Activated naive CD8-positive, alpha-beta T cell treated with anti-CD3 and anti-CD28 coated beads, Interleukin-2, amount 50 U/mL, for 16 hours (primary cell): ENCODE data around the gene STAT4.

ENCODE experiments used
- DNase-seq: peaks from one replicate; pipeline ENCODE4 v3.0.0-alpha.2; 2020; ENCODE audit warnings: low read depth, low spot score

STAT4 gene

DNA sequence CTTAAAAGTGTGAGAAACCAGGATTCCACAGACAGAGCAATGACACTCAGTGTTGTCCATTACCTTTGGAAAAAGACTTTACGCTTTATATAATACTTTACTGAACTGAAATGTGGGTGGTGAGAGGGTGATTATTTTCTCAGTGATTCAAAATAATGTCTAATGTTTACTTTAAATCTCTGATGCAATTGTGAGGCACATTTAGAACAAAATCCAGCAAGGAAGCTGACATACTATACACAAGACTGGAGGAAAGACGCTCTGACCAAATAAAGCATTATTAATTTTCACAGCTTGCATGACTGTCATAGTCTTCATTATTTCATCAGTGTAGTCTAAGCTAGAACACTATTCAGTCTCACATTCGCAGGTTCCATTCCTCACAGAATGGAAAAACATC lies 102.7 kb downstream of the STAT4 start:
- DNase-seq, result no peak

DNA sequence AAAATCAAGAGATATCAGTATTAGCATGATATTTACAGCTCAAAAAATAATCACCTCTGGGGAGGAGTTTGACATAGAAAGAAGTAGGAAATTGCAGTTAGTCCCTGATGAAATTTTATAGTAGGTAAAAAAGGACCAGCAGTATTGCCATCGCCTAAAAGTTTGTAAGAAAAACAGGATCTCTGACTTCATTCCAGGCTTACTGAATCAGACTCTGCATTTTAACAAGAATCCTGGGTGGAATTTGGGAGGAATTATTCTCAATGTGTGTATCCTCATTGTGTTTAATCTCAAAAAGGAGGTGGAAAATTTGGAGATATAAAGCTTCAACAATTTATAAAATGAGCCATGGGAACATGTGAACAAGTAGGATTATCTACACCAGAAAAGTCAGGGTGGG lies 105.7 kb downstream of the STAT4 start:
- DNase-seq, result no peak

DNA sequence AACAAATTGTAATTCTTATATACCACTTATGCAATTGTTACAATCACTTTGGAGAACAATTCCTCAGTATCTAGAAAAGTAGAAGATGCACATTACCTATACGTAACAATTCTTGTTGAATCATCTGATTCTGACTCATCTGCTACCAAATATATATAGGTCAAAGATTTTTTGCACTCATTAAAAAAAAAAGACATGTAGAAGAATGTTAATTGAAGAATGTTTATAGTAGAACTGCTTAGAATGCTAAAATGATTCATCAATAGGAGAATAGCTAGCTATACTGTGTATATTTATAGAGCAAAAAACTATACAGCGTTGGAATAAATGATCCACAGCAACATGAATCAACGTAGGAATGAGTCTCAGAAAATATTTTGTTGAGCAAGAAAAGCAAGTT lies 107.4 kb downstream of the STAT4 start:
- DNase-seq, result no peak

DNA sequence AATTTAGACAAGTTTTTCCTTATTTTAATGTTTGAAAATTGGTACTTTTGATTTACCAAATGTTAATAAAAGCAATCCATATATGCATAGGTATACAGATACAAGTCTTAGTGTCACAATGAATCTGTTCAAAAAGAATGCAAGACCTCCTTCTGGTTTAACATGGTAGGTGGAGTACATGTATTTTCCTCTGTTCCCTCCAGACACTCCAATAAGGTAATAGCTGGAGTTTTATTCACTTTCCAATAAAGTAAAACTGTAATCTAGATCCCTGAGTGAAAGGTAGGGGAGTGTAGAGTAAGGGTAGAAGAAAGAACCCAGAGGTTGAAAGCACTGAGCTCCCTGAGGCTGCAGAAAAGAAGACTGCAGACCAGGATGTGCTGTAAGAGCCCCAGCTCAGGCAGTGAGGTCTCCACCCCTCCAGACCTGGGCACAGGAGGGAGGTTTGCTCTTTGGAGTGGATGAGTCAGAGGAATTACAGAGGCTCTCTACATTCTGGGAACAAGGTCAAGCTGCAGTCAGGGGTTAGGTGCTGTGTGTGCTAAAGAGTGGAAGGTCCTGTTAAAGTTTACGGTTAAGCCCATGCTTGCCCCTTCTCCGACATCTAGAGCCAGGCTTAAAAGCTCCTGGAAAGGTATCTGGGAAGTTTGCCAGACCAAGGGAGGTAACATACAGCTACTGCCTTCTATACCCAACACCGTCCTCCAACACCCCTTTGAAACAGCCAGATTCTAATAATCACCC lies 109.2 kb downstream of the STAT4 start:
- no peak for DNase-seq

DNA sequence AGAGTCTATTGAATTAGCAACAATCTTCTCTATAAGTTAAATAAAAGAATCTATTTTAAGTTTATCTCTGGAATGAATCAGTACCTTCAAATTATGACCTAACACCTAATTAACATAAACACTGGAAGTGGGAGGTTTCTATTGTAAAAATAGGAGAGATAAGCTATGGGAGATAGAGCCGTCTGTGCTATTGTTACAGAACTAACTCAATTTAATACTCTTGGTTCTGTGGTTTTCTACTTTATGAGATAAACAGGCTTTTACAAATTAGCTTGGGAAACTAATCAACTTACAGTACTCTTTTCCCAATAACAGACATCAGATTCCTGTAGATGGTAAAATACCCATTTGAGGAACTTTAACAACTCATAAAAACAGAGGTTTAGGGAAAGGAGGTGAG lies 111.2 kb downstream of the STAT4 start:
- DNase-seq, result no peak

DNA sequence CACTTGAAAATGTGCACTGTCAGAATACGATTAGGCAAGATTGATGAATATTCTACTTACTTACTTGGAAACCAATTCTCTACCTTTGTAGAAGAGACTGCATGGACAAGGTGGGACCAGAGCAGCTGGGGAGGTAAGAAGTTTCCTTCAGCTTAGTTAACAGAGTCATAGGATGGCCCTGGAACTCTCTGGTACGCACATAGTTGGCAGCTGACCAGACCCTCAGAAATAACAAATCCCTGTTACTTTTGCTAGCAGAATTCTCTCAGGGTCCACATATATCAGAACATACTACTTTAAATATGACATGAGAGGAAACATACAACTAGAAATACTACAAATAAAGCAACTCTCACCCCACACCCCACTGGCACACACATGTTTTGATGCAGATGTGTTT lies 112.1 kb downstream of the STAT4 start:
- DNase-seq, result no peak

DNA sequence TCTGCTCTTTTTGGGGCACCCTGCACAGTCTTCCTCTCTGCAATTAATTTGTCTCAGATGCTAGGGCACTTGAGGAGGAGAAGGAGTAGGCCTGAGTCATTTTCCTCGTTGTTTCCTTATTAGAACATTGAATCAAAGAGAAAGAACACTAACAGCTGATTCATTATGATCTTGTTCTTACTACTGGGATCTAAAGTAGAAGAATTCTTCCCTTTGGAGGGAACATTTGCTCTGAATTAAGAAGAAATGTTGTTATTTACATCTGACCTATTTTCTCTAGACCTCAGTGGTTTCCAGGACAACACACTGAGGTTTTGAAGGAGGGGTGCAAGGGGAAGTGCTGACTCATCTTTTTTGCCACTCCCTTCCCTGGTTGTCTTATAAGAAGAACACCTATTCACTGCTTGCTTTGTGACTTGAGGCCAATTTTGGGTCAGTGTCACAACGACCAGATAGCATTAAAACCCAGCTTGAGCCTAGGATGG lies 112.5 kb downstream of the STAT4 start:
- DNase-seq, result no peak

DNA sequence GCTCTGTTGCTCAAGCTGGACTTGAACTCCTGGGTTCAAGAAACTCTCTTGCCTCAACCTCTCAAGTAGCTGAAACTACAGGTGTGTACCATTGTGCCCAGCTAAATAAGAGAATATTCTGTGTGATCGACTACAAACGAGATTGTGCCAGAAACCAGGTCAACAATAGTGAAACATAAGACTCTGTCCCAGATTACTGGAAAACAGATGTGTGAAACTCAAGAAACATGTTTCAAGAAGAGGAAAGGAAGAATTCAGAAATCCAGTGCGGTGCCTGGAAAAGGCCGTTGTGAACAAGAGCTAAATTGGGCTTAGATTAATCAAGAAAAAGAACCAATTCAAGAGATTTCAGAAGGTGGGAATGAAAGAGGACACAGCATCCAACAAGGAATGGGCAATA lies 113.4 kb downstream of the STAT4 start:
- no peak for DNase-seq

DNA sequence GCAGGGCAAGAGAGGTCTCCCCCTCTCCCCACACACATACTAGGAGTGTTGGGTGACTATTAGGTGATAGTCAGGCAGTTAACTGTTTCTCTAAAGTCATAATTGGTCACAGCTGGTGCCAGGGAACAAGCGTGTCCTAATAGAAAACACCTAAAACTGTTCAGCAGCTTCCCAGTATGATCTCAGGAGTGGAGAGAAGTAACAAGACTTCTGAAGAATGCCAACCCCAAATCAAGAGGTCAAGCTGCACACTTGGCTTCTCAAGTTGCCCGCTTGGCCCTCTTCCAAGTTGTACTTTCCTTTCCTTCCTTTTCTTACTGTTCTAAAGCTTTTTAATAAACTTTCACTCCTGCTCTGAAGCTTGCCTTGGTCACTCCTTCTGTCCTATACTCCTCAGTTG lies 114.4 kb downstream of the STAT4 start:
- no peak for DNase-seq

DNA sequence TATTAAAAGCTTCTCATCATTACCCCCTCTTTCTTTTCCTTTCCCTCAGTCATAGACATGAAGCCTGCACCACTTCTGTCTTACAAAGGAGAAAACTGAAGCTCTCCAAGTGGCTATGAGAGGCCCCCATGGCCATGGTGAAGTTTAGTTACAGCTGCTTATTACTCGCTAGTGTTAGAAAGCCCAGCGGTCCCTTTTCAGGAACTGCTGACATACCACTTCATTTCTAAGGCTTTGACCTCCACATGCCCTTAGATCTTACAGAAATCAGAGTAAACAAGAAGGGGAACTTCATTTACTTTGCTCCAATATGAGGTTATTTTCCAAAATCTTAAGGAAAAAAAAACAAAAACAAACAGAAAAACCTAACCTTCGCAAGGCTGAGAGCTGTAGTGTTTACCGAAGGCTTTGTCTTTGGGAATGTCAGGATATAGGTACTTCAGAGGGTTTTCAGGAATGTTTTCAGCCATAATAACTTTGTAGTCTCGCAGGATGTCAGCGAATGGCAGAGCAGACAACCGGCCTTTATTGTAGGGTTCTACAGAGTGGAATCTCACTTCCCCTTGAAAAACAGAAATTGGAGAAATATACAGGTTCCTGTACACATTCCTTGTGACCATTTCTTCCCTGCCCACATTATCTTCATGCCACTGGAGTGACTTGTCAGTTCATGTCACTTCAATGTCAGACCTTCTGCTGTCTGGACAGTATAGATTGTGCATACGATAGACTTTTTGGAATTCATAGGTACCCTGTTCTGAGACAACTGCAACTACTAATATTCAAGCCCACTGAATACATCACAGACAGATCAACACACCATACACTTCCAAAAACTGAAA lies 118.0 kb downstream of the STAT4 start:
- no peak for DNase-seq

DNA sequence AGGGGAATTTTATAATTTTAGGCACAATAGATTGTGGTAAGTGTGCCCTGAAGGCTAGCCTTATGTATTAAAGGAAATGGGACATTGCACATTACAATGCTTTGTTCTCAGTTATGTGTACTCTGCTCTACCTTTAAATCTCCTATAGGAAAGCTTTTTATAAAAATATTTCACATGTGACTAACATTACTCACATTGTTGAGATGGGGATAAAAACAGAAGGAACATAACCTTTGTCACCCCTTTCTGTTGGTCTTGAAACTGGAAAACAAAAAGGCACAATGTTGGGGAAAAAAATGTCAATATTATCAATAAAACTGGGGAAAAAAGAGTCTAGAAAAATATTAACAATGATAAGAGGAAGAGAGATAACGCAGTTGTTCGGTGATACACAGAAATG lies 119.5 kb downstream of the STAT4 start:
- DNase-seq, result no peak

DNA sequence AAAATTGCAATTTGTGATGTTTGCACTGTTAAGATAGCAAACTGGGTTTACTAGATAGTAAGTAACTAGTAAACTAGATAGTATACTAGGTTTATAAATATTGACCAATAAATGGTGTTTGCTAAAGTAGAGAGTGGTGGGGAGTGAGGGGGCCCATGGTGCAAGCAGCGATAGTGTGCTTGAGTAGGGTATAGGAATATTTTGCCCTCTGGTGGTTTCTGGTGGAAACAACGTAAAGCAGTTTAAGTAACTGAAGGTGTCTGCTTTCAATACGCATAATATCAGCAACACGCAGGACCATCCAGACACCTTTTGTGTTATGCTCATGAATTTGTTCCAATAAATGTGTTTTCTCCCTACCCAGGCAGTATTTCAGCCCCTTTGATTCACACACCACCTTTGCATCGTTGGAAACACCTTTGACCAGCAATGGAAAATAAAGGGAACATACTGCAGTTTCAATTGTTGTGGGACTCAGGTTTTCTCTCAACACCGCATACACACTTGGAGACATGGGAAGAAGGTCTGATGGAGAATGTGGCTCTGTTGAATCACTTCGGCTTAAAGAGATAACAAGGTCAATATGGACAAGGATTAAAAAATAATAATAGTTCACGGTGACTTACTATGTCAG lies 120.2 kb downstream of the STAT4 start:
- no peak for DNase-seq

DNA sequence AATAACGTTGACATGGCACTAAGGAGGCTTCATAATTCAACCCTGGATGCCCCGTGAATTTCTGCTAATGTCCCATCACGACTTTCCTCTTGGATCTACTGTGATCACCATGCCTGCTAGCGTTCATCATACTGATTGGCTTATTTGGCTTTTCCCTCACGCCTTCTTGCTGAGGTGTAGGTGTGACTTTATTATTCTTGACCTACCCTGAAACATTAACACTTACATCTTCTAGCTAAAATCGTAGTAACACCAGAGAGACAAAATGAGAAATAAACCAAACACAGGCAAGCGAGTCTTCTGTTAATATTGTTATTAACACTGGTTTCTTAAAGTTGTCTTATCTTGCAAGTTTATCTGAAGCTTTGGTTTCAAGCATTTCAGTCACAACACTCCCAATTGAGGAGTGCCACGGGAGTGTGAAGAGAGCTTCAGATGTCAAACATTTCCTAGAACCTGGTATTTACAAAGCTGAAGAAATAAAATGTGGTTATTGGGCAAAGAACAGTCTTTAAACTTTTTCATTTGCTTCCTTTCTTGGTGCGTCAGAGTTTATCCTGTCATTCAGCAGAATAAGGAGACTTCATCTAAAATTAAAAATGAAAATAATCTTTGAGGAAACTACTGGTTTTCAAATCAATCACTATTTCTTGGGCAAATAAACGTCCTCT lies 121.4 kb downstream of the STAT4 start:
- DNase-seq, result no peak

DNA sequence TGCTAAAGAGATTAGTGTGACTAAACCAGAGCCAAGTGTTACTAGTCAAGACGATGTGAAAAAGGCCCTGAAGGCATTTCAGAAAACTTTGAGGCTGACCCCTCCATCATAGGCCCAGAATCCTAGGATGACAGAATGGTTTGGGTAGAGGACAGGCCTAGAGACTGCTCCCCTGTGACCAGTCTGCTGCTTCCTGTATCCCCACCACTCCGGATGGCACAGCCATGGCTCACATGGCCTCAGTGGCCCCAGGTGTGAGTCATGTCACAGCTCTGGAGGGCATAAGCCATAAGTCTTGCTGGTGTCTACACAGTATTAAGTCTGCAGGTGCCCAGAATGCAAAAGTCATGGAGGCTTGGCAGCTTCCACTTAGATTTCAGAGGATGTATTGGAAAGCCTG lies 124.4 kb downstream of the STAT4 start:
- no peak for DNase-seq

DNA sequence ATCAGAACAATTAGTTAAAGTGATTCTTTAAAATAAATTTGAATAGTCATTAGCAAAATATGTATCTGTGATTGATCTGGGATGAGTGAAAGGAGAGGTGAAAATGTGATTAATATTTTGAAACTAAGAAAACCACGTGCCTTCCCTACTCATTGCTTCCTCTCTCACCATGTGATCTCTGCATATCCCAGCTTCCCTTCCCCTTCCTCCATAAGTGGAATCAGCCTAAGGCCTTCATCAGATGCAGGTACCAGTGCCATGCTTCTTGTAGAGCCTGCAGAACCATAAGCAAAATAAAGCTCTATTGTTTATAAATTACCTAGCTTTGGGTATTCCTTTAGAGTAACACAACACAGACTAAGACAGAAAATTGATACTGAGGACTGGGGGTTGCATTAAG lies 125.7 kb downstream of the STAT4 start:
- DNase-seq, result no peak

DNA sequence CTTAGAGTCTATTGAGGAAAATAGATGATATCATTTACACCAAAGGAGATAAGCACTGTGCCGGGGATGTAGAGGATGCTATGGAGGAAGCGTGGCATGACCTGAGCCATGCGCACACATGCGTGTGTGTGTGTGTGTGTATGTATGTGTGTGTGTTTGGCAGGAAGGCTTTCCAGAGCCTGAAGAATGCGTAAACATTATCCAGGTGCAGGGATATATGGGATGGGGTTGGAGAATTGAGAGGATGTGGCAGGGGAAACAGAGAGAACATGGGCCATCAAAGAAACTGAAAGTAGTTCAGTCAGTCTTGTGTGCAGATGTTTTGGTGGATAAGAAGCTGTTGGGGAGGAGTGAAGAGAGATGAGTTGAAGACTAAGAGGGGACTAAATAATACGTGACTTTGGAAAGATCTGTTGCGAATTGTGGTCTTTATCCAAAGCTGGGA lies 127.5 kb downstream of the STAT4 start:
- DNase-seq, result no peak

DNA sequence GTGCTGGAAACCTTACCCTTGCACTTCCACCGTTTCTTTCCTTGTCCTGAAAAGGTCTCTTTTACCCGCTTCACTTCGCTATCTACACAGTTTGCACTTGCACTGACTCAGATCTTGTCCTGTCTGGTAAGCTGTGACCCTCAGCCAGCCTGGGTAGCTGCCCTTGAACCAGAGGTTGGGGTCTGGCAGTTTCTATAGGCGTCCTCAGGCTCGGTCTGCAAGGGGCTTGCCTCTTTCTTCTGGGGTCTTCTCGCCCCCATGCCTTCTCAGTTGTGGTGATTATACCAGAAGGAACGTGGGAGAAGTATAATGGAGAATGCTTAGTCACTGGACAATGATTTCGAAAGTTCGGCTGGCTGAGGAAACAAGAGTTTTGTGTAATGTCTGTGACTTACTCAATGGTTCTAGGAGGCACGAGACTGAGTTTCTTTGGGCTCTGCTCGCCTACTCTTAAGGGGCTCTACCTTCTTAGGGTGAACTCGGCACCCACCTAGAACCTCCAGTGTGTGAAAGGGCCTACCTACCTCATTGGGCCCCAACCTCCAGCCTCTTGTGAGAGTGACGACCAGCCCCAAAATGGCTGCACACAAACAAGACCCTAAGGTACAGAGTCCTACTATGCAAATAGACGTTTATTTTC lies 129.9 kb downstream of the STAT4 start:
- peak; percentile 22 for DNase-seq

DNA sequence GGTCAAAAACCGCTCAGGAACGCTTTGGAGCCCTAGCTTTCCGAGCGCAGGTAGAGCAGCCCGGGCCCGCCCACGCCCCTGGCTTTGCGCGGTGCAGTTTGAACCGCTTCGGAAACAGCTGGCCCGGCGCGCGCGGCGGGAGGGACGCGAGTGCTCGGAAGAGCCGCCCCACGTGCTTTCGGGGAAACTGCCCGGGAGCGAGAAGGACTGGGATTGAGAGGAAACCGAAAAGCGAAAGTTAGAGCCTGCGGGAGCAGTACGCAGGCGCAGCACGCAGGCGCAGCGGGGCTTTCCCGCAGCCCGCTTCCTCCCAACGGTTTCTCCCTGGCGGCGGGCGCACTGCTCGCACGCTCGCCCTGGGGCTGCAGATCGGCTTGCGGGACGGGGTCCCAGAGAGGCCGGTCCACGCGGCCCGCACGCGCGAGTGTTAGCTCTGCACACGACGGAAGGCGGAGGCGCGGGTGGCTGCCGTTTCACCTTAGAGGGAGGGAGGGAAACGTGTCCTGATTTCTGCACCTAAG lies 130.5 kb downstream of the STAT4 start:
- DNase-seq, result peak; percentile 87

DNA sequence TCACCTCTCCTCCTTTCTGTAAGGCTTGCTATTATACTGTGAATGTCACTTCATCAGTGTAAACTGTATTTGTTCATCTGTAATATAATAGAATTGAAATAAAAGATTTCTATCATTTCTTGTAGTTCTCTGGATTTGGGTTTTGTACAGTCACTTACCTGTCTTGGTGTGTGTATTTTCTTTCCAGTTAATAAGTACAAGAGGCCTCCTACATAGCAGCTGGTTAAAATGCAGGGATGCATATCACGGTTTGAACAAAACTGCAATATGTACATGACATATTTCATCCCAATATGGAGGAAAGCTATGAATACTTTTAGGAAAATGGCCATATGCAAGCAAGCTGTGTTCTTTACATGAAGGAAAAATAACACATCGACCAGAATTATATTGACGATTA lies 131.4 kb downstream of the STAT4 start:
- DNase-seq, result no peak

DNA sequence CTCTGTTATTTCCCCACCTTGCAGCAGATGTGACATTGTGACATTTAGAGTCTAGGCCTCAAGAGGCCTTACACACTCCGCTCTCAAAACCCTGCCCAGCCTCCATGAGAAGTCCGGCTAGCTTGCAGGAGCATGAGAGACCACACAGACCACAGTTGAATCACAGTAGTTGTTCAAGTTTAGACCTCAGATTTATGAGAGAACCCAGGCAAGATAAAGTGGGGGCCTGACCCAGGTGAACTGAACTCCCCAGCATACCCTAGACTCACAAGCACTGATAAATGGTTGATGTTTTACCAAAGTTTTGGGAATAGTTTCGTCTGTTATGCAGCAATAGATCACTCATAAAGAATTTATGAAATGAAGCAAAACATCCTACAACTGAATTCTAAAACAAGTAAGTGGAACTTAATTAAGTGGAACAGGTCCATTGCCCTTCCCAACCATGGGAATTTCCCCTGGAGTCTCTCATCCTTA lies 132.1 kb downstream of the STAT4 start:
- no peak for DNase-seq

DNA sequence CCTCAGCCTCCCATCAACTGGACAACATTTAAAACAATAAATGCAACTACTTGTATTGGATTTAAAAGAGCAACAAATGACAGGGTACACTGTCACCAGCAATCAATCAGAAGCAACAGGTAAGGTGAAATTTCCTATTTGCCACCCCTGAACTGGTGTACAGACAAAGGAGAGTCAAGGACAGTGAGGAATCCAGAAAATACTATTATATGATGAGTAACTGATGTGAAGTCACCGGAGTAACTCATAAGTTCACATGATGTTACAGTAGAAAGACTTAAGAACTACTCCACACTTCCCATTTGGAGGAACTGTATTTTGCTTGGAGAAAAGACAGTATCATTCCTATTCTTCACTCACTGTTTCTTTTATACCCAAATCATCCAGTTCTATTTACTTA lies 132.7 kb downstream of the STAT4 start:
- DNase-seq, result no peak
